Measurements from ENCODE around the gene CDK5RAP2. TPM values are rescaled to one million over a fixed set of nuclear protein-coding genes. Genes with fewer than 3 reads are reported as not detected.
A peak's percentile ranks its signal among the peaks of the same experiment; 100 is the strongest.

CDK5RAP2 gene
- total RNA-seq, 1 donor from 2014 or later: 33.6 TPM

GRCh38 chr9:120389867-120390266, 190.1 kb downstream of the CDK5RAP2 start:
- Histone ChIP-seq H3K27me3 (no peaks in the 10 kb centered on the region), H3K4me3 (no peak overlapping the region), H3K27ac (peak overlapping the region in 1 of 2 donors; percentile 8), H3K4me1 (peaks cover 4 to 9% of the 10 kb centered on the region in 2 donors), H3K9me3 (no peaks in the 10 kb centered on the region), H3K36me3 (peaks cover 26 to 48% of the 10 kb centered on the region in 2 donors)
- intact Hi-C loops (cut with DNase I): no loop called here
- TF ChIP-seq CTCF (IDR thresholded peaks at IDR 0.05): no peak
- DNase-seq (ENCODE audit: low spot score in 2 of 2): no peak

GRCh38 chr9:120389300-120389699, 190.7 kb downstream of the CDK5RAP2 start:
- no peak overlapping the region for H3K27ac ChIP-seq
- no peak overlapping the region for H3K4me3 ChIP-seq
- H3K4me1 ChIP-seq: peaks cover 4 to 13% of the 10 kb centered on the region in 2 donors
- TF ChIP-seq CTCF (IDR thresholded peaks at IDR 0.05): no peak
- H3K36me3 ChIP-seq: peaks cover 26 to 46% of the 10 kb centered on the region in 2 donors
- intact Hi-C loops (cut with DNase I): no loop called here
- DNase-seq (ENCODE audit: low spot score in 2 of 2): no peak
- no peaks in the 10 kb centered on the region for H3K9me3 ChIP-seq
- H3K27me3 ChIP-seq: no peaks in the 10 kb centered on the region

GRCh38 chr9:120388003-120388855, 191.7 kb downstream of the CDK5RAP2 start:
- no peak for TF ChIP-seq CTCF (IDR thresholded peaks at IDR 0.05)
- H3K4me3 ChIP-seq: no peak overlapping the region
- H3K36me3 ChIP-seq: peaks cover 26 to 35% of the 10 kb centered on the region in 2 donors
- intact Hi-C loops (cut with DNase I): no loop called here
- no peak for DNase-seq (ENCODE audit: low spot score in 2 of 2)
- peak overlapping the region in 1 of 2 donors; percentile 23 for H3K27ac ChIP-seq
- H3K9me3 ChIP-seq: no peaks in the 10 kb centered on the region
- H3K4me1 ChIP-seq: peaks cover 4 to 16% of the 10 kb centered on the region in 2 donors
- no peaks in the 10 kb centered on the region for H3K27me3 ChIP-seq

- Histone ChIP-seq H3K9me3 (no peaks in the 10 kb centered on the region), H3K4me1 (peaks cover 4 to 16% of the 10 kb centered on the region in 2 donors), H3K4me3 (no peak overlapping the region), H3K27me3 (no peaks in the 10 kb centered on the region), H3K36me3 (peaks cover 23 to 28% of the 10 kb centered on the region in 2 donors), H3K27ac (peak overlapping the region in 1 of 2 donors; percentile 23)
- intact Hi-C loops (cut with DNase I): no loop called here
- DNase-seq (ENCODE audit: low spot score in 2 of 2): no peak
- no peak for TF ChIP-seq CTCF (IDR thresholded peaks at IDR 0.05)
Observed at GRCh38 chr9:120387257-120388002, 192.5 kb downstream of the CDK5RAP2 start.

- H3K9me3 ChIP-seq: no peaks in the 10 kb centered on the region
- intact Hi-C loops (cut with DNase I): no loop called here
- H3K36me3 ChIP-seq: peaks cover 15 to 20% of the 10 kb centered on the region in 2 donors
- no peak overlapping the region for H3K27ac ChIP-seq
- no peak for DNase-seq (ENCODE audit: low spot score in 2 of 2)
- H3K4me3 ChIP-seq: no peak overlapping the region
- no peaks in the 10 kb centered on the region for H3K27me3 ChIP-seq
- TF ChIP-seq CTCF (IDR thresholded peaks at IDR 0.05): no peak
- H3K4me1 ChIP-seq: peaks cover 4 to 16% of the 10 kb centered on the region in 2 donors
Observed at GRCh38 chr9:120386390-120387131, 193.4 kb downstream of the CDK5RAP2 start.

All from ascending aorta (tissue), 2 donors.